SK-N-MC (cell line): ENCODE results near the gene GPATCH4.
A peak's percentile ranks its signal among the peaks of the same experiment; 100 is the strongest.

Experiments
- DNase-seq: peaks from one replicate; pipeline ENCODE4 v3.0.0-alpha.2; 2011; ENCODE audit warnings: low read depth, low spot score
- H3K27ac ChIP-seq: fragments of 200-600 bp; sonication (generic); 2 replicates; pipeline ENCODE4 v1.5.1; 2016; ENCODE audit warnings: mixed run types
- H3K36me3 ChIP-seq: fragments of 200-600 bp; sonication (generic); 2 replicates; pipeline ENCODE4 v1.6.1; 2017; ENCODE audit warnings: antibody characterized with exemption, low read length, mixed read lengths; ENCODE audit not compliant: insufficient read depth
- H3K4me3 ChIP-seq: fragments of 200-600 bp; sonication (generic); 2 replicates; pipeline ENCODE4 v1.5.1; 2016
- H3K9ac ChIP-seq: fragments of 200-600 bp; sonication (generic); 2 replicates; pipeline ENCODE4 v1.8.0; 2017; ENCODE audit warnings: mixed run types, mixed read lengths; ENCODE audit not compliant: insufficient read length
- H3K9me3 ChIP-seq: fragments of 200-600 bp; sonication (generic); 2 replicates; pipeline ENCODE4 v1.6.1; 2017; ENCODE audit warnings: low read depth, mild to moderate bottlenecking, antibody characterized with exemption, low read length, moderate library complexity, mixed read lengths
- EZH2 ChIP-seq: fragments of 200-600 bp; sonication (generic); IDR thresholded peaks from one replicate; pipeline ENCODE4 v1.6.1; 2017; ENCODE audit warnings: antibody characterized with exemption
- FOXP2 ChIP-seq: optimal IDR thresholded peaks from 2 replicates; pipeline ENCODE3; 2011; ENCODE audit warnings: mild to moderate bottlenecking, moderate library complexity; ENCODE audit not compliant: insufficient read depth; ENCODE audit errors: extremely low read length, control extremely low read depth
- POLR2AphosphoS5 ChIP-seq: IDR thresholded peaks from 2 replicates; pipeline ENCODE4 v1.6.1; 2012; ENCODE audit warnings: mild to moderate bottlenecking, low read depth, low read length, borderline replicate concordance

The GPATCH4 gene

DNA sequence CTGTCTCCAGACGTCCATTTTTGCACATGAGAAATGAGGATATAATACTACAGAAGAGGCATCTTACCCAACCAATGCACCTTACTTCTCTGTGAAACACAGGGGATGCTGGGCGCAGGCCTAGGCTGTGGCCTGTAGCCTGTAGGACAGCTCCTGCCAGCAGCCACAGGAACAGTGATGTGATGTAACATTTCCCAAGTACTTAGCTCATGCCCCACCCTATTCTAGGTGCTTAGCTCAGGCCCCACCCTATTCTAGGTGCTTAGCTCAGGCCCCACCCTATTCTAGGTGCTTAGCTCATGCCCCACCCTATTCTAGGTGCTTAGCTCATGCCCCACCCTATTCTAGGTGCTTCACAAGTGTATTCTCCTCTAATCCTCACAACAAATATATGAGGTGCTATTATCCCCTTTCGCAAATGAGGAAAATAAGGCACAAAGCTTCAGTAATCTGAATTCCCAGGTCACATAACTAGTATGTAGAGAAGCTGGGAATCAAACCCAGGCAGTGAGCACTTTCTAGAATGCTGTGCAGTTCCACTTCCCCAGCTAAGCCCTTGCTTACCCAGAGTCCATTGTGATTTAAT, 14.3 kb downstream of the GPATCH4 start:
- no peak overlapping the region for H3K9ac ChIP-seq
- TF ChIP-seq POLR2AphosphoS5 (no peak), FOXP2 (no peak), EZH2 (no peak)
- no peaks in the 10 kb centered on the region for H3K36me3 ChIP-seq
- H3K4me3 ChIP-seq, result no peak overlapping the region
- H3K27ac ChIP-seq, result no peak overlapping the region
- no peak for DNase-seq
- no peaks in the 10 kb centered on the region for H3K9me3 ChIP-seq

DNA sequence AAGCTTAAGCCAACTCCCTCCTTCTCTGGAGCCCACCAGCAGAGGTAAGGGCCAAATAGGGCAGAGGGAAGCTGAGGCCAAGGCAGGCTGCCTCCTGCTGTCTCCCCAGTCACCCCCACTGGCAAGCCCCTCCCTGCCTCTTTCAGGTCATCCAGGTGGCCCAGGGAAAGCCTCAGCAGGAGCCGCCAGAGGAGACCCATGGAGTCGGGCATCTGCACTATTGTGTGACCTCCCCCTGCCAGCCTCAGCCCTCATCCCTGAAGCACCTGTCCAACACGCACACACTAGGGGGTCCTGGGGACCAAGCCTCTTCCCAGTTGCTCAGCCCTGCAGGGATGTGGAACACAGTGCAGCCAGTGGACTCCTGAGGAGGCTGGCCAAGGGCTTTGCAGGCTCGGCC, 15.0 kb downstream of the GPATCH4 start:
- Histone ChIP-seq H3K4me3 (no peak overlapping the region), H3K36me3 (no peaks in the 10 kb centered on the region), H3K9me3 (no peaks in the 10 kb centered on the region), H3K27ac (no peak overlapping the region), H3K9ac (no peak overlapping the region)
- no peak for DNase-seq
- no peak for TF ChIP-seq POLR2AphosphoS5
- TF ChIP-seq EZH2, result no peak
- TF ChIP-seq FOXP2, result no peak

DNA sequence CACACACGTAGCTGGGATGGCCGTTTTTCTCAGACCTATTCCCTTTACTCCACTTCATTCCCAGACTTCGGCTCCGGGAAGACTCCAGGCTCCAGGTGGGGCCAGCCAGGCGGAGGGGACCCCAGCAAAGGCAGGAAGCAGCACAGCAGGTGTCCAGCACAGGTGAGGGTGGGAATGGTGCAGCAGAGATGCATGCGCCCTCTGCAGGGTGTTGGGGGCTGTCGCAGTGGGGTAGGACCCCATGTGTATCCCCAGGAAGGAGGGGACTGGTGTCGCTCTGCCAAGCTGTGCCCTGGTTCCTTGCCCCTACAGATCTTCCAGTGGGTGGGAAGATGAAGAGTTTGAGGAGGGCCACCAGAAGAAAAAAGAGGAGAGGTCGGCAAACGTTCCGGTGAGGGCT, 16.5 kb downstream of the GPATCH4 start:
- Histone ChIP-seq H3K9ac (no peak overlapping the region), H3K36me3 (no peaks in the 10 kb centered on the region), H3K9me3 (no peaks in the 10 kb centered on the region), H3K4me3 (no peak overlapping the region), H3K27ac (no peak overlapping the region)
- TF ChIP-seq EZH2, result no peak
- no peak for TF ChIP-seq FOXP2
- TF ChIP-seq POLR2AphosphoS5, result no peak
- no peak for DNase-seq

DNA sequence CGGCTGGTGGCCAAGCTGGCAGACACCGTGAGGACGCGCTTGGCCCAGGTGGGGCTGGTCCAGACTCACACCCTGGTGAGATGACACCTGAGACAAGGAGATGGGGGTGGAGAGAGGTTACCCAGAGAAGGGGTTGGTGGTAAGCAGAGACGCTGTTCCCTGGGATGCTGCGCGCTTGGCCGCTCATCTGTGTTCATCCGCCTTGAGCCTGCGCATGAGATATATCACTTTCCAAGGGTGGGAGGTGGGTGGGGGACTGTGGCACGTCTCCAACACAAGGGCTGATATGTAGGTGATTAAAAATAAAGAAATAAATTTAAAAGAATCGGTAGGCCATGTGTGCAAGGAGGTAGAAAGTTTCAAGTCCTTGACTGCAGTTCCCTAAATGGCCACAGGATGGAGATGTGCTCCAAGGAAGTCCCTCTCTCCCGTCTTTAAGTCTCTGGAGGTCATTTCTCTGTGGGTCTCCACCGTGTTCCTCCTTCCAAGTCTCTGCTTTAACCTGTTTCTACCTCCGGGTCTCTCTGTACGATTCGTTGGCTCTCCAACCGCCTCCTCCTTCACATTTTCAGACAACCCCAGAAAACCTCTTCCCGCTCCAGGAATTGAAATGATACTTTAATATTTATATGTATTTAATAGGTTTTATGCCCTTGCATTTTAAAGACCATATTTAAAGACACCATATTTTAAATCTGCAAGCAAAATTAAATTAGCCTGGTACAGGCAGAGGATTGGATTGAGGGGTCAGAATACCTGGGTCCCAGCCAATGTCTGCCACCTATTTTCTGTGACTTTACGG, 17.3 kb downstream of the GPATCH4 start:
- Histone ChIP-seq H3K9me3 (no peaks in the 10 kb centered on the region), H3K27ac (no peak overlapping the region), H3K4me3 (no peak overlapping the region), H3K36me3 (no peaks in the 10 kb centered on the region), H3K9ac (no peak overlapping the region)
- no peak for TF ChIP-seq EZH2
- TF ChIP-seq POLR2AphosphoS5, result no peak
- TF ChIP-seq FOXP2, result no peak
- peak; percentile 70 for DNase-seq

DNA sequence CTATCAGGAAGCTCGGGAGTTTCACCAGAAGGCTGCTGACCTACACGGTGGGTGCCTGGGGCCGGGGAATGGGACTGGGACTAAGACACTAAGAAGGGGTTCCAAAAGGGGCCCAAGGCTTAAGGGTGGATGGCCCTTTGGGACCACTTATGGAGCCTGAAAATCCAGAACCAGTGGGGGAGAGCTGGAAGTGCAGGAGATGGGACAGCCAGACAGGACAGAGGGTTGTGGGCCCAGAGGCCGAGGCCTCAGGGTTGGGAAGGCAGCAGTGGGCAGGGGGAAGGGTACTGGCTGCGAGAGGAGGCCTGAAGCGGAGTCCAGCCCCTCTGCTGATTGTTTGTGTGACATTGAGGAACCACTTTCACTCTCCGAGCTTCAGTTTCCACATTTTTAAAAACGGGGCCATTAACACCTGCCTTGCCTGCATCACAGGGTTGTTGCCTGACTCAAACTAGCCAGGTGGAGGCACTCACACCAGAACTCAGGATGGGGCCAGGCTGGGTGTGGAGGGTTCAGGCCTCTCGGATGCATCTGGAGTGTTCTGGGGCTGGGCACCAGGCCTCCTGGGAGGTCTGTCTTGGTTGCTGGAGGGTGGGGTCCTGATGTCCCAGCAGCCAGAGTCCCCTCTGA, 18.8 kb downstream of the GPATCH4 start:
- no peak overlapping the region for H3K4me3 ChIP-seq
- H3K9me3 ChIP-seq, result no peaks in the 10 kb centered on the region
- no peak for TF ChIP-seq EZH2
- no peak for TF ChIP-seq POLR2AphosphoS5
- no peak for TF ChIP-seq FOXP2
- no peak overlapping the region for H3K27ac ChIP-seq
- H3K9ac ChIP-seq, result no peak overlapping the region
- no peak for DNase-seq
- H3K36me3 ChIP-seq, result no peaks in the 10 kb centered on the region

DNA sequence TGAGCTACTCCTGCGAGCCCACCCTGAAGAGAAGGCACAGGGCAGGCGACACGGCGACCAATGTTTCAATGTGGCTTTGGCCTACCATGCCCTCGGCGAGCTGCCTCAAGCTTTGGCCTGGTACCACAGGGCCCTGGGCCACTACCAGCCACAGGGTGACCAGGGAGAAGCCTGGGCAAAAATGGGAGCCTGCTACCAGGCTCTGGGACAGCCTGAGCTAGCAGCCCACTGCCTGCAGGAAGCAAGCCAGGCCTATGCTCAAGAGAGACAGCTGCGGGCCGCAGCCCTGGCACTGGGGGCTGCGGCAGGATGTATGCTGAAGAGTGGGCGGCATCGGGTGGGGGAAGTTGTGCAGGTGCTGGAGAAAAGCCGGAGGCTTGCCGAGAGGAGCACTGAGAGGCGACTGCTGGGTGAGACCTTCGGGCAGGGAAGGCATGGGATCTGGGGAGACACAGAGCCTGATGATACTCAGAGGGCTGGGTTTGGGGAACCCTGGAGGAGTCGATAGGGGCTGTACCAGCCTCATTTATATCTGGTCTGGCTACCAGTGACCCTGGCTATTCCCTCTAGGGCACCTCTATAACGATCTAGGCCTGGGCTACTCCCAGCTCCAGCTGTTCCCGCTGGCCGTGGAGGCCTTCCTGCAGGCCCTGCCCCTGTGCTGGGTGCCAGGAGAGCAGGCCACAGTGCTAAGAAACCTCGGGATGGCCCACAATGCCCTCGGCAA, 19.5 kb downstream of the GPATCH4 start:
- Histone ChIP-seq H3K36me3 (no peaks in the 10 kb centered on the region), H3K27ac (no peak overlapping the region), H3K4me3 (no peak overlapping the region), H3K9me3 (no peaks in the 10 kb centered on the region), H3K9ac (no peak overlapping the region)
- TF ChIP-seq FOXP2 (no peak), EZH2 (no peak), POLR2AphosphoS5 (no peak)
- no peak for DNase-seq

DNA sequence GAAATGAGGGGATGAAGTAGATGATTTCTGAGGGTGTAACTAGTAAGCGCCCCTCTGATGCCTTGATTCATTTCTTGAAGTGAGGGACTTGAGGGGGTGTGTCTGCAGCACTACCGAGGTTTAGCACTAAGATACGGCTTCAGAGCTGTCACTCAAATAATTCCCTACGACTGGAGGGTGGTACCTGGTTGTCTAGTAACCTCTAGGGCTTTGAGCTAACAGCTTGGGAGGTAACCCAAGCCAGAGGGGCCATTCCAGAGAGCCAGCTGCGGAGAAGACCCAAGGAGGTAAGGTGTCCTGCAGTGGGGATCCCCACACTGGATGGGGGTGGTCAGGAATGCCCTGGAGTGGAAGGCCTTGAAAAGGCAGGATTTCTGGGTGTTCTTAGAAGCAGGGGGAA, 21.8 kb downstream of the GPATCH4 start, which contains the start of gene TTC24:
Gene TTC24, plus strand, starts transcription at position 252 of the 400 bp plus-strand sequence. CDS start 1,642 bp downstream, outside the sequence.
- no peak for DNase-seq
- Histone ChIP-seq H3K4me3 (no peak within 1 kb of the TSS), H3K9me3 (no peaks in the 10 kb centered on the region), H3K9ac (no peak within 1 kb of the TSS), H3K36me3 (no peaks in the 10 kb centered on the region), H3K27ac (no peak within 1 kb of the TSS)
- TF ChIP-seq POLR2AphosphoS5 (no peak), EZH2 (no peak), FOXP2 (no peak)

DNA sequence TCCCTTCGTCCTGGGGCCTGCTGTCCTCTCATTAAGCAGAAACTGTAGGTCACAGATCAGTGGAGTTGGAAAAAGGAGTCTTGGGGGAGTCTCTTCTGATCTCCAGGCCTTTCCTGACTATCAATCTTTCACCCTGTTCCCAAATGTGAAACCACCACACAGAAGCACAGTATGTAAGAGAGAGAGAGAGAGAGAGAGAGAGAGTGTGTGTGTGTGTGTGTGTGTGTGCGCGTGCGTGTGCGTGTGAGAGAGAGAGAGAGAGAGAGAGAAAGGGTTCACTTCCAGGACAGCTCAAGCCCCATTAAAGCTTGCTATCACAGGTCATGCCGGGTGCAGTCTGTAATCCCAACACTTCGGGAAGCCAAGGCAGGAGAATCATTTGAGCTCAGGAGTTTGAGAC, 23.2 kb downstream of the GPATCH4 start:
- Histone ChIP-seq H3K36me3 (no peaks in the 10 kb centered on the region), H3K4me3 (no peak overlapping the region), H3K27ac (no peak overlapping the region), H3K9ac (no peak overlapping the region), H3K9me3 (no peaks in the 10 kb centered on the region)
- DNase-seq, result no peak
- TF ChIP-seq FOXP2, result no peak
- no peak for TF ChIP-seq POLR2AphosphoS5
- no peak for TF ChIP-seq EZH2
